ENCODE measurements around the gene PDLIM7.

Gene PDLIM7

GRCh38 chr5:177442066-177442826, 55.2 kb downstream of the PDLIM7 start:
- Histone ChIP-seq H3K27me3 (replicated peaks; ENCODE audit: control insufficient read depth, insufficient read depth, low read length) (no peaks in the 10 kb centered on the region), H3K9ac (ENCODE audit: low read length) (no peak overlapping the region), H3K4me3 (ENCODE audit: low read length) (no peak overlapping the region), H3K36me3 (ENCODE audit: control insufficient read depth, insufficient read depth, low read length, severe bottlenecking) (peaks cover 6% of the 10 kb centered on the region), H3K4me1 (ENCODE audit: control insufficient read depth, insufficient read depth, low read length) (peaks cover 6% of the 10 kb centered on the region), H3K9me3 (ENCODE audit: control insufficient read depth, low read length) (no peaks in the 10 kb centered on the region)
- DNase-seq (ENCODE audit: low read depth): no peak

GRCh38 chr5:177440990-177441780, 56.2 kb downstream of the PDLIM7 start:
- no peaks in the 10 kb centered on the region for H3K9me3 ChIP-seq (ENCODE audit: control insufficient read depth, low read length)
- DNase-seq (ENCODE audit: low read depth): no peak
- H3K4me3 ChIP-seq (ENCODE audit: low read length): no peak overlapping the region
- no peak overlapping the region for H3K9ac ChIP-seq (ENCODE audit: low read length)
- peaks cover 5% of the 10 kb centered on the region for H3K4me1 ChIP-seq (ENCODE audit: control insufficient read depth, insufficient read depth, low read length)
- no peaks in the 10 kb centered on the region for H3K27me3 ChIP-seq (replicated peaks; ENCODE audit: control insufficient read depth, insufficient read depth, low read length)
- peaks cover 10% of the 10 kb centered on the region for H3K36me3 ChIP-seq (ENCODE audit: control insufficient read depth, insufficient read depth, low read length, severe bottlenecking)

- H3K4me1 ChIP-seq (ENCODE audit: control insufficient read depth, insufficient read depth, low read length): no peaks in the 10 kb centered on the region
- H3K27me3 ChIP-seq (replicated peaks; ENCODE audit: control insufficient read depth, insufficient read depth, low read length): no peaks in the 10 kb centered on the region
- no peak overlapping the region for H3K4me3 ChIP-seq (ENCODE audit: low read length)
- no peak overlapping the region for H3K9ac ChIP-seq (ENCODE audit: low read length)
- DNase-seq (ENCODE audit: low read depth): no peak
- no peaks in the 10 kb centered on the region for H3K9me3 ChIP-seq (ENCODE audit: control insufficient read depth, low read length)
- H3K36me3 ChIP-seq (ENCODE audit: control insufficient read depth, insufficient read depth, low read length, severe bottlenecking): peaks cover 12% of the 10 kb centered on the region
Measured at GRCh38 chr5:177440211-177440989, 57.0 kb downstream of the PDLIM7 start.

GRCh38 chr5:177439518-177440053, 57.8 kb downstream of the PDLIM7 start:
- Histone ChIP-seq H3K4me3 (ENCODE audit: low read length) (no peak overlapping the region), H3K9me3 (ENCODE audit: control insufficient read depth, low read length) (no peaks in the 10 kb centered on the region), H3K36me3 (ENCODE audit: control insufficient read depth, insufficient read depth, low read length, severe bottlenecking) (peaks cover 18% of the 10 kb centered on the region), H3K27me3 (replicated peaks; ENCODE audit: control insufficient read depth, insufficient read depth, low read length) (no peaks in the 10 kb centered on the region), H3K4me1 (ENCODE audit: control insufficient read depth, insufficient read depth, low read length) (no peaks in the 10 kb centered on the region), H3K9ac (ENCODE audit: low read length) (no peak overlapping the region)
- DNase-seq (ENCODE audit: low read depth): no peak

GRCh38 chr5:177438468-177438867, 58.9 kb downstream of the PDLIM7 start:
- Histone ChIP-seq H3K9ac (ENCODE audit: low read length) (no peak overlapping the region), H3K4me3 (ENCODE audit: low read length) (no peak overlapping the region), H3K27me3 (replicated peaks; ENCODE audit: control insufficient read depth, insufficient read depth, low read length) (no peaks in the 10 kb centered on the region), H3K4me1 (ENCODE audit: control insufficient read depth, insufficient read depth, low read length) (no peaks in the 10 kb centered on the region), H3K36me3 (ENCODE audit: control insufficient read depth, insufficient read depth, low read length, severe bottlenecking) (peaks cover 25% of the 10 kb centered on the region), H3K9me3 (ENCODE audit: control insufficient read depth, low read length) (no peaks in the 10 kb centered on the region)
- DNase-seq (ENCODE audit: low read depth): no peak

- H3K36me3 ChIP-seq (ENCODE audit: control insufficient read depth, insufficient read depth, low read length, severe bottlenecking): peaks cover 29% of the 10 kb centered on the region
- no peak overlapping the region for H3K9ac ChIP-seq (ENCODE audit: low read length)
- no peaks in the 10 kb centered on the region for H3K27me3 ChIP-seq (replicated peaks; ENCODE audit: control insufficient read depth, insufficient read depth, low read length)
- DNase-seq (ENCODE audit: low read depth): no peak
- H3K4me1 ChIP-seq (ENCODE audit: control insufficient read depth, insufficient read depth, low read length): no peaks in the 10 kb centered on the region
- no peaks in the 10 kb centered on the region for H3K9me3 ChIP-seq (ENCODE audit: control insufficient read depth, low read length)
- H3K4me3 ChIP-seq (ENCODE audit: low read length): no peak overlapping the region
Measured at GRCh38 chr5:177437623-177438022, 59.8 kb downstream of the PDLIM7 start.

GRCh38 chr5:177435847-177436536, 61.4 kb downstream of the PDLIM7 start:
- DNase-seq (ENCODE audit: low read depth): no peak
- Histone ChIP-seq H3K9ac (ENCODE audit: low read length) (no peak overlapping the region), H3K36me3 (ENCODE audit: control insufficient read depth, insufficient read depth, low read length, severe bottlenecking) (peaks cover 26% of the 10 kb centered on the region)

GRCh38 chr5:177434942-177435738, 62.3 kb downstream of the PDLIM7 start:
- Histone ChIP-seq H3K9ac (ENCODE audit: low read length) (no peak overlapping the region), H3K27me3 (replicated peaks; ENCODE audit: control insufficient read depth, insufficient read depth, low read length) (no peaks in the 10 kb centered on the region), H3K36me3 (ENCODE audit: control insufficient read depth, insufficient read depth, low read length, severe bottlenecking) (peaks cover 26% of the 10 kb centered on the region), H3K4me3 (ENCODE audit: low read length) (no peak overlapping the region), H3K4me1 (ENCODE audit: control insufficient read depth, insufficient read depth, low read length) (no peaks in the 10 kb centered on the region), H3K9me3 (ENCODE audit: control insufficient read depth, low read length) (no peaks in the 10 kb centered on the region)
- DNase-seq (ENCODE audit: low read depth): no peak

More at GRCh38 chr5:177435847-177436536, 61.4 kb downstream of the PDLIM7 start:
- Histone ChIP-seq H3K9me3 (ENCODE audit: control insufficient read depth, low read length) (no peaks in the 10 kb centered on the region), H3K4me3 (ENCODE audit: low read length) (no peak overlapping the region), H3K4me1 (ENCODE audit: control insufficient read depth, insufficient read depth, low read length) (no peaks in the 10 kb centered on the region), H3K27me3 (replicated peaks; ENCODE audit: control insufficient read depth, insufficient read depth, low read length) (no peaks in the 10 kb centered on the region)

- Histone ChIP-seq H3K4me3 (ENCODE audit: low read length) (no peak overlapping the region), H3K9ac (ENCODE audit: low read length) (no peak overlapping the region), H3K27me3 (replicated peaks; ENCODE audit: control insufficient read depth, insufficient read depth, low read length) (no peaks in the 10 kb centered on the region), H3K9me3 (ENCODE audit: control insufficient read depth, low read length) (no peaks in the 10 kb centered on the region), H3K4me1 (ENCODE audit: control insufficient read depth, insufficient read depth, low read length) (no peaks in the 10 kb centered on the region), H3K36me3 (ENCODE audit: control insufficient read depth, insufficient read depth, low read length, severe bottlenecking) (peaks cover 26% of the 10 kb centered on the region)
- DNase-seq (ENCODE audit: low read depth): no peak
Measured at GRCh38 chr5:177434437-177434836, 63.0 kb downstream of the PDLIM7 start.

- Histone ChIP-seq H3K4me1 (ENCODE audit: control insufficient read depth, insufficient read depth, low read length) (no peaks in the 10 kb centered on the region), H3K9ac (ENCODE audit: low read length) (no peak overlapping the region), H3K4me3 (ENCODE audit: low read length) (no peak overlapping the region), H3K9me3 (ENCODE audit: control insufficient read depth, low read length) (no peaks in the 10 kb centered on the region), H3K36me3 (ENCODE audit: control insufficient read depth, insufficient read depth, low read length, severe bottlenecking) (peaks cover 26% of the 10 kb centered on the region), H3K27me3 (replicated peaks; ENCODE audit: control insufficient read depth, insufficient read depth, low read length) (no peaks in the 10 kb centered on the region)
- DNase-seq (ENCODE audit: low read depth): no peak
Measured at GRCh38 chr5:177433658-177434217, 63.7 kb downstream of the PDLIM7 start.

Data from adipocyte (in vitro differentiated cells).